ENCODE data around the gene TMEM120B.

DNA sequence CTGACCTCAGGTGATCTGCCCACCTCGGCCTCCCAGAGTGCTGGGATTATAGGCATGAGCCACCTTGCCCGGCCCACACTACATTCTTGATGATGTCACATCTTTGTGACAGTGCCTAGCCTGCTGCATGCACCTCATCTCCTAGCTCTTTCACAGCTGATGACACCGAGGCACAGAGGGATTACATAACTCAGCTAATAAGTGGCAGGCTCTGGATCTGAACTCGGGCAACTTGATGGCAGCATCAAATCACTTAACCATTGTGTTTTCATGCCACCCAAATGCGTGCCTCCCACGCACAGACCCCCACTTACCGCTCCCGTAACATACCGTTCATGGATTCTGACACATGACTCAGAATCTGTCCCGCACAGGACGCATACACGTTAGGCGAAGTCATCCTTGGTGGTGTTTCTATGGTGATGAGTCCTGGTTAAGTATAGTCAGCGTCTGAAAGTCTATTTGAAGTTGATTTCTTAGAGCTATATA, 7.4 kb downstream of the TMEM120B start:
- peak; percentile 68 for TF ChIP-seq CEBPB (IDR thresholded peaks at IDR 0.05; ENCODE audit: low read depth, low read length)
- TF ChIP-seq, protein P1, sequence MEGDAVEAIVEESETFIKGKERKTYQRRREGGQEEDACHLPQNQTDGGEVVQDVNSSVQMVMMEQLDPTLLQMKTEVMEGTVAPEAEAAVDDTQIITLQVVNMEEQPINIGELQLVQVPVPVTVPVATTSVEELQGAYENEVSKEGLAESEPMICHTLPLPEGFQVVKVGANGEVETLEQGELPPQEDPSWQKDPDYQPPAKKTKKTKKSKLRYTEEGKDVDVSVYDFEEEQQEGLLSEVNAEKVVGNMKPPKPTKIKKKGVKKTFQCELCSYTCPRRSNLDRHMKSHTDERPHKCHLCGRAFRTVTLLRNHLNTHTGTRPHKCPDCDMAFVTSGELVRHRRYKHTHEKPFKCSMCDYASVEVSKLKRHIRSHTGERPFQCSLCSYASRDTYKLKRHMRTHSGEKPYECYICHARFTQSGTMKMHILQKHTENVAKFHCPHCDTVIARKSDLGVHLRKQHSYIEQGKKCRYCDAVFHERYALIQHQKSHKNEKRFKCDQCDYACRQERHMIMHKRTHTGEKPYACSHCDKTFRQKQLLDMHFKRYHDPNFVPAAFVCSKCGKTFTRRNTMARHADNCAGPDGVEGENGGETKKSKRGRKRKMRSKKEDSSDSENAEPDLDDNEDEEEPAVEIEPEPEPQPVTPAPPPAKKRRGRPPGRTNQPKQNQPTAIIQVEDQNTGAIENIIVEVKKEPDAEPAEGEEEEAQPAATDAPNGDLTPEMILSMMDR (conservative IDR thresholded peaks at IDR 0.05; ENCODE audit: low read depth, low read length) = no peak
- no peak for TF ChIP-seq SMC3 (IDR thresholded peaks at IDR 0.05; ENCODE audit: low read depth, low read length)
- no peak; the same call in 1 of the 2 replicates for TF ChIP-seq POLR2A (IDR thresholded peaks at IDR 0.05; ENCODE audit: low read depth, low read length)
- TF ChIP-seq NFE2L2 (IDR thresholded peaks at IDR 0.05; ENCODE audit: low read depth, low read length) = peak; percentile 72; the same call in 1 of the 2 replicates
- TF ChIP-seq MAFK (IDR thresholded peaks at IDR 0.05; ENCODE audit: low read depth, low read length) = peak; percentile 3; the same call in 1 of the 2 replicates

All from IMR-90 (cell line).